Measurements from ENCODE around the gene COL6A2.

COL6A2 gene

GRCh38 chr21:46178961-46179360 lies 81.0 kb downstream of the COL6A2 start:
- TF ChIP-seq CTCF (IDR thresholded peaks at IDR 0.05; ENCODE audit: low read depth, low read length, missing control alignments), result no peak
- no peak overlapping the region for H3K4me3 ChIP-seq (ENCODE audit: low read depth, low read length)
- no peak for DNase-seq (ENCODE audit: low read depth)

Measured in GM12864 (cell line).